Measurements from ENCODE around the gene STAMBP.
"Not testable (repeated sequence)": the region's sequence is repeated elsewhere in the genome, so short reads cannot be mapped to it uniquely, and the experiment has no call there.

Gene STAMBP

DNA sequence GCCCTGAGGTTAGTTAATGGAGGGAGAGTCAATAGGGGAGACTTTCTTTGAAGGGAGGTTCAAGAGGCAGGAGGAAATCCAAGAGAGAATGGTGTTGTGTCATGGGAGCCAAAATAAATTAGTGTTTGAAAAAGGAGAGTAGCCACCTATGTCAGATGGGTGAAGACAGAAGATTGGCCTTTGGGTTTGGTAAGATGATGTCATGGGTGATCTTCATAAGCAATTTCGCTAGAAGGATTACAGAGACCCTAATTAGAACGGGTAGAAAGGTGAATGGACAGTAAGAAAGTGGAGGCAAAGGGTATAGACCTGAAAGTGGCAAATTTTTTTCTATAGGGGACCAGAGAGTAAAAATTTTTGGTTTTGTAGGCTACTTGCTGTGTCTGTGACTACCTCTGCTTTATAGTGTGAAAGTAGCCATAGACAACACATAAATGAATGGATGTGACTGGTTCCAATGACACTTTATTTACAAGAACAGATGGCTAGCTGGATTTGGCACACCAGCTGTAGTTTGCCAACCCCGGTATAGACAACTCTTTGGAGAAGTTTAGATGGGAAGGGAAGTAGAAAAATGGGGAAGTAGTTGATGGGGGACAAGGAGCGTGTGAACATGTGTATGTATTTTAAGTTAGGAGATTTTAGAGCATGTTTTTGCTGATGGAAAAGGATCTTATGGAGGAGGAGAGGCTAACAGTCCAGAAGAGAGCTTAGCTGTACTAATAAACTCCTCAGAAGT, 9.3 kb downstream of the STAMBP start:
- no peak for DNase-seq

GRCh38 chr2:73838889-73839534, 10.3 kb downstream of the STAMBP start:
- DNase-seq = no peak

- no peak for DNase-seq
Observed at GRCh38 chr2:73839653-73840411, 11.1 kb downstream of the STAMBP start.

- no peak for DNase-seq
Observed at GRCh38 chr2:73841912-73842738, 13.4 kb downstream of the STAMBP start.

DNA sequence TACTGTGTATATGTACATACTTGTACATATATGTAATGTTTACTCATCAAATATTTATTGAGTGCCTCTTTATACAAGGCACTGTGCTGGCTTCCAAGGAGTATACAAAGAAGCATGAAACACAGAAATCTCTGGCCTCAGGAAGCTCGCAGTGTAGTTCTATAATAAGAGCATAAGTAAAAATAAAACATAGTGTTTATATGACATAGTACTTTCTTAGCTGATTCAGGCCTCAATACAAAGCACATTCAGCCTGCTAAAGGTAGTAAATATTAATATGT, 13.9 kb downstream of the STAMBP start:
- DNase-seq = no peak

DNA sequence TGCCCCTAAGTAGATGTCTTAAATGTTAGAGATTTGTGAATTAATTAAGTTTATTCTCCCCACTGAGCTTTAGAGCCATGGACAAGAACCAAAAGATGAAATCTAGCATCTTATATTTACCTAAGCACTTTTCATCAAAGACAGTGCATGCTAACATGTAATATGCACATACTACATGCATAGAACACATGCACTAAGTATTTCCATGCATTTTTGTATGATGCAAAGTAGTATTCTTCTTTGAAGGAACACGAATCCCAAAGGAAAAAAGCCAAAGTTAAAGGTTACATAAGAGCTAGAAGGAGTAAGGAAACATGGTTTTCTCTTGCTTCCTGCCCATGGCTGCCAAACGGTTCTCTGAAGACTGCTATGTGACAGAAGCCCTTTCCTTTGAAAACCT, 15.3 kb downstream of the STAMBP start:
- DNase-seq = no peak

- DNase-seq = no peak
Observed at GRCh38 chr2:73850009-73850408, 21.2 kb downstream of the STAMBP start.

DNA sequence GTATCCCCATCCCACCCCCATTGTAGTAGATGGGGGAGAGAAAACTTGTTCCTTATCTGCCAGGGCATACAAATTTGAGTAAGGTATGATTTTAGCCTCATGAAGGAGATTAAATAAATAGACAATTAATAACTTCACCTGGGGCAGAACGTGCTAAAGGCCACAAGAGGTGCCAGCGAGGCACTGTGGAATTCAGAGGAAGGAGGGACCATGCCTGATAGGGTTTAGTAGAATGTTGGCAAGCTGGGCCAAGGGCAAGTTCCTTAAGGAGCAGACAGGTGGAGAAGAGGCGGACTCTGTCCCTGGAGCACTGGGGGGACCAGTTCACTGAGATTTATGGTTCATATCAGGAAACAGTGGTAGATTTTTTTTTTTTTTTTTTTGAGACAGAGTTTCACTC, 22.5 kb downstream of the STAMBP start:
- DNase-seq = peak in 1 of 5 experiments; percentile 28

DNA sequence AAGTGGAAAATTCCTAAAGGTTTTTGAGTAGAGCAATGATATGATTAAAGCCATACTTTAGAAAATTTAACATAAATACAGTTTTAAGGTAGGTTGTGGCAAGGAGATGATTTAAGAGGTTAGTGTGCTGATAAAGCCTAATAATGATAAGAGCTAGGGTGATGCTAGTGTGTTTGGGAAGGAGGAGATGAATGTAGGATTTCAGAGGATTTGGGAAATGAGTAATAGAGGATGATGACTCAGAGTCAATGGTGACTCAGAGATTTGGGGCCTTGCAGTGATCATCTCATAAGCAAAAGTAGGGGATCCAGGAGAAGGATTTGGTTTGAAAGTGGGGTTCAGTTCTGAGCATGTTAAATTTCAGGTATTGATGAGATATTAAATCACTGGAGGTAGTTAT, 23.3 kb downstream of the STAMBP start:
- DNase-seq = no peak

- DNase-seq = no peak
Observed at GRCh38 chr2:73855526-73855925, 26.8 kb downstream of the STAMBP start.

DNA sequence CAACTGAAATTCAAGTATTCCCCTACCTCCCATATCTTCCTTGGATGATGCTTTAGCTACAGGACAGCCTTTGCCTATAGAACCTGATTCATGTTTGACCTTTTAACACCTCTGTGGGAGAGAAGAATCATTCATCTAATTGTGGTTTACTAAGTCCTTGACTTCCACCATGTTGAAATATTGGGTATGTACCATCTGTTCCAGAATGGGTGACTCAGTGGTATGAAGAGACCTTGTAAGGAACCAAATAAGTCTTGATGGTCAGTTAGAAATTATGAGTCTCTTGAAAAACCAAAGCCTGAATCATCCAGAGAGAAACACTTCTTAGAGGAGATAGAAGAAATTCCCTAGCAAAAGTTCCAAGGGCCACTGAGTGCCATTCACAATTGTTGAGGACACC, 27.5 kb downstream of the STAMBP start:
- DNase-seq = no peak

DNA sequence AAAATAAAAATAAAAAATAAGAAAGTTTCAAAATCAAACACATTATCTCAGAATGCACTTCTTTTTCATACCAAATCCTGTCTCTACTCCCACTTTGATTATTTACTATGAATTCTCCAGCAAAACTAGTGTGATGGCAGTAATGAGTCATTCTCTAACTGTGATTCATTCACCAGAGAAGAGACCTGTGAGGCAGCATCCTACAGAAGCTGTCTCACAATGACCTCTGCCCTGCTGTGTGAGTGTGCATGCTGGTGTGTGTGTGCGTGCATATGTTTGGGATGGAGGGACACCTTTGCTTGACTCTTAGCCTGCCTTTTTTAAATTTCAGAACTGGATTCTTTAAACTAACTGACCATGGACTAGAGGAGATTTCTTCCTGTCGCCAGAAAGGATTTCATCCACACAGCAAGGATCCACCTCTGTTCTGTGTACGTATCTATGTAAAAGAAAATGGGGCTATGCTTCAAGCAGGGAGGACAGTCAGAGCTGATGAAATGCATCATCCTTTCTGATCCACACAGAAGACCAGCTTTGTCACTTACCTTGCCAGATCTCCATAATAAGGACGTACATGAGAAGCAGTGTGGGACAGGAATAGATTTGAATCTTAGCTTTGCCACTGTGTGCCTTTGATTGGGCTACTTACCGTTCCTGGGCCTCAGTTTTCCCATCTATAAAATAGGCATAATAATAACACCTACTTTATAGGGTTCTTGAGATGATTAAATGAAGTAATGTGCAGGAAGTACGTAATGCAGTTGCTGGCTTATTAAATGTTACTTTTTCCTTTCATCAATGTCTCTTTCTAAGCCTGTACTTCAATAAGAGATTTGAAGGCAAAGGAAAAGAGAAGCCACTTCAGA, 31.2 kb downstream of the STAMBP start:
- peak in 2 of 5 experiments; percentile 13 to 72 for DNase-seq

DNA sequence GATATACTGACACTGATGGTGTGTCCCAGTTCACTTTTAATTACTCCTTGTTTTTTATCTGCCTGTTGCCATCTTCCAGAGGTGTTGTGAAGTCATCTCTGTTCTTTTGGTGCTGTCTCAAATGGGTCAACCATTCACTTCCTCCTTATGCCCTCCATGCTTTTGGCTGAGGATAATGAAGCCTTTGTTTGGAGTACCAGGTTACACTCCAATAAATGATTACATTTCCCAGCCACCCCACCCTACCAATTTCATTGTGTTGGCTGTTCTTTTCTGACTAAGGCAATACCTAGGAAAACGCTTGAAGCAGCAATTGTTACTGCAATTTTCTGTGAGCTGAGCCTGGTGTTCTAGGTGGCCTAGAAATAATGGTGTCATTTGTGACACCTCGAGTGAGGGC, 34.2 kb downstream of the STAMBP start:
- DNase-seq = no peak

DNA sequence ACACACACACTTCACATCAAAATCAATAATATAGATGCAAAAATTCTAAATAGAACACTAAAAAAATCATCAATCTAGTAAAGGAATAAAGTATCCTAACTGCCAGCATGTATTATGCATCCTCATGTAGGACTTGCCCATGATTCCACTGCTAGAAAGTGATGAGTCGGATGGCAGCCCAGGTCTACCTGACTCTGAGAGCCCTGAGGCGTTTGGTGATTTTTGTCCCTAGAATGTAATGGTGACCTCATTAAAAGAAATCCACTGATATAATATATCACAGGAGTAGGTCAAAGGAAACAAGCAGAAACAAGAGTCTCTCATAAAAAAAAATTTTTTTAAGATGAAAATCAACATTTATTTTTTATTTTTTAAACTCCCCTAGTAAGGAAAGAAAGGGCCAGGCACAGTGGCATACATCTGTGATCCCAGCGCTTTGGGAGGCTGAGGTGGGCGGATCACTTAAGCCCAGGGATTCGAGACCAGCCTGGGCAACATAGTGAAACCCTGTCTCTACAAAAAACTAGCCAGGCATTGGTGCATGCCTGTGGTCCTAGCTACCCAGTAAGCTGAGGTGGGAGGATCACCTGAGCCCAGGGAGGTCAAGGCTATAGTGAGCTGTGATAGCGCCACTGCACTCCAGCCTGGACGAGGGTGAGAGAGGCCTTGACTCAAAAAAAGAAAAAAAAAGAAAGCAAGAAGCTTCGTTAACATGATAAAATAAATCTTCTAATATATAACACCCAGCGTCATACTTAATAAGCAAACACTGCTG, 39.6 kb downstream of the STAMBP start:
- no peak for DNase-seq

DNA sequence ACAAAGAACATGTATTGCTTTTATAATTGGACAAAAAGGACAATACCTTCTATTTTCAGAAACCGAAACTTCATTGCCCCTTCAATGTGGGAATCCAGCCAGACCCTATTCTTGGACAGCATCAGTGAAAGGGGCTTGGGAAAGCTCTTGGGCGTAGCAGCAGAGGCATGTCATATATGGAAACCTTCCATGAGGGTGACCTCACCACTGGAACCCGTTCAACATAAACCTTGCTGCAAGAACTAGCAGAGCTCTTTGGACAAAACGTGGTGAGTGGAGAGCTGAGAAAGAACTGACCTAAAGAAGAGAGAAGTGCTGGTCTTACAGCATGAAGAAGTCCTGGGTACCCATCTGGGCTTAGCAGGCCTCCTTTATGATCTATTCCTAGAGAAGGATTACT, 41.3 kb downstream of the STAMBP start:
- DNase-seq = no peak

GRCh38 chr2:73877071-73877802, 48.5 kb downstream of the STAMBP start:
- DNase-seq = no peak

DNA sequence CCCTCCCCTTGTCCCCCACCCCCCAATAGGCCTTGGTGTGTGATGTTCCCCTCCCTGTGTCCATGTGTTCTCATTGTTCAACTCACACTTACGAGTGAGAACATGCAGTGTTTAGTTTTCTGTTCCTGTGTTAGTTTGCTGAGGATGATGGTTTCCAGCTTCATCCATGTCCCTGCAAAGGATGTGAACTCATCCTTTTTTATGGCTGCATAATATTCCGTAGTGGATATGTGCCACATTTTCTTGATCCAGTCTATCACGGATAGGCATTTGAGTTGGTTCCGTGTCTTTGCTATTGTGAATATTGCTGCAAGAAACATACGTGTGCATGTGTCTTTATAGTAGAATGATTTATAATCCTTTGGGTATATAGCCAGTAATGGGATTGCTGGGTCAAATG, 49.2 kb downstream of the STAMBP start:
- DNase-seq = not testable (repeated sequence)

DNA sequence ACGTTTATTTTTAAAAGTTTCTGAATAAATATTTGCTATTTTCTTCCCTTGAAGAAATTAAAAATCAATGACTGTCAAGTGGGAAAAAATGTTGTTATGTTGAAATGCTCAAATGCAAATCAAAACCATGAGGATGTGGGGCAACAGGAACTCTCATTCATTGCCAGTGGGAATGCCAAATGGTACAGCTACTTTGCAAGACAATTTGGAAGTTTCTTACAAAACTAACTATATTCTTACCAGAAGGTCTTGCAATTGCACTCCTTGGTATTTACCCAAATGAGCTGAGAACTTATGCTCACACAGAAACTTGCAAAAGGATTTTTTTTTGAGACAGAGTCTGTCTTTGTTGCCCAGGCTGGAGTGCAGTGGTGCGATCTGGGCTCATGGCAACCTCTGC, 56.6 kb downstream of the STAMBP start:
- DNase-seq = no peak

DNA sequence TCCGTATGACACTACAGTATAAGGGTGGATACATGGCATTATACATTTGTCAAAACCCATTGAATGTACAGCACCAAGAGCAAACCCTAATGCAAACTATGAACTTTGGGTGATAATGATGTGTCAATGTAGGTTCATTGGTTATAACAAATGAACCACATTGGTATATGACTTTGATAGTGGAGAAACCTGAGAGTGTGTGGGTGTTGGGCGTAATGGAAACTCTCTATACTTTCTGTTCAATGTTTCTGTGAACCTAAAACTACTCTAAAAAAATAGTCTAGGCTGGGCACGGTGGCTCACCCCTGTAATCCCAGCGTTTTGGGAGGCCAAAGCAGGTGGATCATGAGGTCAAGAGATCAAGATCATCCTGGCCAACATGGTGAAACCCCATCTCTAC, 57.6 kb downstream of the STAMBP start:
- peak in 2 of 5 experiments; percentile 14 to 21 for DNase-seq

DNA sequence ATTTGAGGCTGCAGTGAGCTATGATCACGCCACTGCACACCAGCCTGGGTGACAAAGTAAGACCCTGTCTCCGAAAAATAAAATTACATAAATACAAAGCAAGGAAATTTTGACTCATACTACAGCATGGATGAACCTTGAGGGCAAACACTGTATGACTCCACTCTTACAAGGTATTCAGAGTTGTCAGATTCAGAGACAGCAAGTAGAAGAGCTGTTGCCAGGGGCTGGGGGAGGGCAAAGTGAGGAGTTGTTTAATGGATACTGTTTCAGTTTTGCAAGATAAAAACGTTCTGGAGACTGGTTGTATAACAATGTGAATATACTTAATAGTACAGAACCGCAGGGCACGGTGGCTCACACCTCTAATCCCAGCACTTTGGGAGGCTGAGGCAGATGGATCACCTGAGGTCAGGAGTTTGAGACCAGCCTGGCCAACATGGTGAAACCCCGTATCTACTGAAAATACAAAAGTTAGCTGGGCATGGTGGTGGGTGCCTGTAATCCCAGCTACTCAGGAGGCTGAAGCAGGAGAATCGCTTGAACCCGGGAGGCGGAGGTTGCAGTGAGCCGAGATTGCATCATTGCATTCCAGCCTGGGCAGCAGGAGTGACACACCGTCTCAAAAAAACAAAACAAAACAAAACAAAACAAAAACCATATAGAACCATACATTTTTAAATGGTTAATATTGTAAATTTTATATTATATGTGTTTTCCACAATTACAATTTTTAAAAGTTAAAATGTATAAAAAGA, 59.0 kb downstream of the STAMBP start:
- DNase-seq = not testable (repeated sequence)
